SK-MEL-5 (cell line): ENCODE data around the gene PAFAH1B1. TPM values are rescaled to one million over a fixed set of nuclear protein-coding genes. Genes with fewer than 3 reads are reported as not detected.

Experiments used
- DNase-seq: peaks from one replicate; pipeline ENCODE4 v3.0.0-alpha.2; 2016; ENCODE audit warnings: low read depth, low spot score
- in situ Hi-C: cut with HindIII; loops from 2 replicates; pipeline ENCODE4 v1.10.0; 2016; ENCODE audit warnings: low sequenced_read_pairs, high pct_unique_total_duplicates, low pct_unique_long_range_greater_than_20kb
- small RNA-seq, 2 experiments: library from RNA; depleted of rRNA; stranded (forward); fragments of <200 nt; gene quantifications; one replicate each; pipeline ENCODE3, GENCODE V24; 2014
- total RNA-seq: library from RNA; depleted of rRNA; stranded (reverse); fragments of >200 nt; shearing (Covaris generic); gene quantifications from 2 replicates; pipeline ENCODE4 v1.2.3, GENCODE V29; 2014; rRNA removed

The PAFAH1B1 gene
- total RNA-seq, 1 experiment from 2014 or later: 110 TPM

DNA sequence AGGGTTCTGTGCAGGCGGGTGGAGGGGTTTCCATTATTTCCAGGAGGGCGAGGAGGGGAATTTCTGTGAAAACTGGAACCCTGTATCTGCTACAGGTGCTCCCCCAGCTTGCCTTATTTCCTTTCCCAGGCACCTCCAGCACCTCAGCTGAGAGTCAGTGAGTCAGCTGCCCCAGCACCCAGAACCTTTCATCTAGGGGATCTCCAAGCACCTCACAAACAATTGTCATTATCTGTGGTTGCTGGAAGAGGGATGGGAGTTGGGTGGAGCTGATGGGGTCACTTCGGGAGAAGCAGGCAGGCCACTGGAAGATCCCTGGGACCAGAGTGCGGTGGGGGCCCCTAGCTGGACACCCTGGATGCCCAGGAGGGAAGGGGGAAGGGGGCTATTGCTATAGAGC, 128.1 kb downstream of the PAFAH1B1 start:
- no peak for DNase-seq
- in situ Hi-C loops: no loop called here

DNA sequence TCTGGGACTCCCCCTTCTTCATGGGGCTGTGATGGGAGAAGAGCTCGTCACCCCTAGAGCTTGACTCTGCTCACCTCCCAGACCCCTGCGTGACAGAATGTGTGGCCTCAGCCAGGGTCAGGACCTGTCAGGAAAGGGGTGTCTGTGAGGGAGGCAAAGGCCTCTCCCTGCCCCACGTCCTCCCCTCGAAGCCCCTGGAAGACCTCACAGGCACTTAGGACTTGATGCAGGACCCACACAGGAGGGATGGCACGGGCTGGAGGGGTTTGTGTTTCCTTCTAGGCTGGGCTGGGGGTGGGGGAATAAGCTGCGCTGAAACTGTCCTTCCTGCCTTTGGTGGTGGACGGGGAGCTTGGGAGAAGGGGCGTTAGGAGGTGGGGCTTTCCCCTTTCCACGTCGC, 129.2 kb downstream of the PAFAH1B1 start:
- in situ Hi-C loops: no loop called here
- no peak for DNase-seq

GRCh38 chr17:2723505-2723996, 130.1 kb downstream of the PAFAH1B1 start:
- in situ Hi-C loops: no loop called here
- no peak for DNase-seq

DNA sequence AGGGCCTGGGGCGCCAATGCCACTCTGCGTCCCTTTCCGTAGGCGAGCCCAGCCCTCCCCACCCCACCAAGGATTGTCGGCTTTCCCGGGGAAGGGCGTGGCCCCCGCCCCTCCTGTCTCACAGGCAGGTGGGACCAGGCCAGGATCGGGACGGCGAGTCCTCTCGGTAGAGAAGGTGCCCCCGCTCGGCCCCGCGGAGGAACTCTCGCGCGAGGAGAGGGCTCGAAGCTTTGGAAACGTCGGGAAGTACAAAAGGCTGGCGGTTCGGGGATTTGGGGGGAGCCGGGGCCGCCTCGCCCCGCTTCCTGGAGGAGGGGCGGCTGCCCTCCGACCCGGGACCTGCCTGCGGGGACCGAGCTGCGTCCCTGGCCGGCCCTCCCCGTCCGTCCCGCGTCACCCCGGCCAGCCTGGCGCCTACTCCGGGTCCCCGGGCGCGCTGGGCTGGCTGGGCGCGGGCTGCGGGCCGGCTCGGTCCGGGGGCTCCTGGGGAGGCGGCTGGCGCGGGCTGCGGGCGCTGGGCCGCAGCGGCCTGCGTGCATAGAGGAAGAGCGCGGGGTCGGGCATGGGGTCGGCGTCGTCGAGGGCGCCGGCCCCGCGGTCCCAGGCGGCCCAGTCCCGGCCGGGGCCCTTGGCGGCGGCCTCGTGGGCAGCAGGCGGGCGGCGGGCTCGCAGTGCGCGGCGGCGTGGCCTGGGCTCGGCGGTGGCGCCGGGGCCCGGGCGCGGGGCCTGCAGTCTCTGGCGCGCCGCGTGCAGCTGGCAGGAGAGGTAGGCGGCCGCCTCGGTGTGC, 130.7 kb downstream of the PAFAH1B1 start:
- in situ Hi-C loops: no loop called here
- no peak for DNase-seq

DNA sequence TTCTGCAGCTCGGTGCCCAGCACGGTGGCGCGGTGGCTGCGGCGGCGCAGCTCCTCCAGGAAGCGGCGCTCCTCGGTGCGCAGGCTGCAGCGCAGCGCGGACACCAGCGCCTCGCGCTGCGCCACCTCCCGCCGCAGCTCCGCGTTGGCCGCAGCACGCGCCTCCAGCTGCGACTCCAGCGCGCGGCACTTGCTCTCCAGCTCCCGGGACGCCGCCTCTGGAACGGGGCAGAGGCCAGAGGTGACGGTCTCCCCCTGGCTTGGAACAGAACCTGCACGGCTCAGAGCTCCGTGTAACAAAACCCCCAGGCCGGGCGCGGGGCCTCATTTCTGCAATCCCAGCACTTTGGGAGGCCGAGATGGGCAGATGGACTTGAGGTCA, 131.3 kb downstream of the PAFAH1B1 start:
- DNase-seq: no peak
- in situ Hi-C loops: no loop called here

DNA sequence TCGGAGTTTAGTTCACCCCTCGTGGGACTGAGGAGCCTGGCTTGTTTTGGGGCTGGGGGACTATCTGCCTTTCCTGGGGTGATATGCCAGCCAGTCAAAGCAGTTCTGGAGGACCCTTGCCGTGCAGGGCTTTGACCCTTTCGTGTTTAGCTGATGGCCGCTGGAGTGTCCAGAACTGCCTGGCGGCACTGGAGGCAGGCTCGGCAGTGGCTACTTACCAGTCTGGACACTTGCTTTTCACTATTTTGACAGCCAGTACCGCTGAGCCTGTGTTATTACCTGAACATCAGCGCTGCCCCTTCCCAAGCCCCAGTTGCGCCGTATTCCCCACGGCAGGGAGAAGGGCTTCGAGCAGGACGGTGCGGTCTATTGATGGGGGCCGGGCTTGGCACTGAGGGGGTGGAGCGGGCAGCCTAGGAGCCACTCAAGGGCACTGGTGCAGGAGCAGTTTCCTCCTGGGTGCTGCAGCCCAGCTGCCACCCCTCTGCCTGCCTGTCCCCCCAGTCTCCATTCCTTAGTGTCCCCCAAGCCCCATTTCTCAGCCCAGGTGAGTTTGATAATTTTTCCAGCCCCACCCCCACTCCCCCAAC, 137.4 kb downstream of the PAFAH1B1 start:
- in situ Hi-C loops: no loop called here

GRCh38 chr17:2731807-2732206, 138.4 kb downstream of the PAFAH1B1 start:
- DNase-seq: no peak
- in situ Hi-C loops: no loop called here

More for the DNA sequence above, 137.4 kb downstream of the PAFAH1B1 start:
- no peak for DNase-seq

DNA sequence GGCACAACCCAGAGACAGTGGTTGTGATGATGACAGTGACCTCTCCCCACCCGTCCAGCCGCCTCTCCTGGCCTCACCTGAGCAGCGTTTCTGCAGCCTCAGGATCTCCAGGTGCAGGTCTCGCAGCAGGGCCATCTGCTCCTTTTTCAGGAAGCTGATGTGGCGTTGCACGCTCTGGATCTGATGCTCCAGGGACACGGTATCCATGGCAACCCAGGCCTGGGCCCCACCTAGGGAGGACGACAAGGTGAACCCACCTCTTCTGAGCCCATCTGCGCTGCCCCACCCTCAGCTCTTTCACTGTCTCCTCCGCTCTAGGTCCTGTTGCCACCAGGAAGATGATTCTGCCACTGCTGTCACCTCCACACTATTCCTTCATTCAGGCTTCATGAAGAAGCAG, 141.5 kb downstream of the PAFAH1B1 start:
- DNase-seq: no peak
- in situ Hi-C loops: no loop called here

Small RNAs within 50 kb of the gene (small RNA-seq; reads per million reads assigned to genes)
- gene MIR6776 (0 reads per million in 2 experiments), gene RN7SL608P (0 to 0.24 reads per million in 2 experiments)

Other genes with a start within 250 kb of the PAFAH1B1 start
- gene MNT, start 192.6 kb upstream of the PAFAH1B1 start, total RNA-seq: 8.8 and 10.5 TPM in 2 replicates
- 31.8 and 32.4 TPM in 2 replicates for gene METTL16, start 81.8 kb upstream of the PAFAH1B1 start, total RNA-seq
- 56.1 and 63.6 TPM in 2 replicates for gene CLUH, start 118.1 kb downstream of the PAFAH1B1 start, total RNA-seq
- gene CCDC92B, start 156.0 kb downstream of the PAFAH1B1 start, total RNA-seq: 0.29 and 0.58 TPM in 2 replicates
- gene RAP1GAP2, start 202.8 kb downstream of the PAFAH1B1 start, total RNA-seq: 1.7 and 2.0 TPM in 2 replicates